IPS-NIHi7 (cell line): Measurements from ENCODE around the gene LRBA.

Experiments
- DNase-seq: peaks from one replicate; pipeline ENCODE4 v3.0.0; 2012; ENCODE audit warnings: mixed read lengths; ENCODE audit errors: extremely low spot score

Gene LRBA

DNA sequence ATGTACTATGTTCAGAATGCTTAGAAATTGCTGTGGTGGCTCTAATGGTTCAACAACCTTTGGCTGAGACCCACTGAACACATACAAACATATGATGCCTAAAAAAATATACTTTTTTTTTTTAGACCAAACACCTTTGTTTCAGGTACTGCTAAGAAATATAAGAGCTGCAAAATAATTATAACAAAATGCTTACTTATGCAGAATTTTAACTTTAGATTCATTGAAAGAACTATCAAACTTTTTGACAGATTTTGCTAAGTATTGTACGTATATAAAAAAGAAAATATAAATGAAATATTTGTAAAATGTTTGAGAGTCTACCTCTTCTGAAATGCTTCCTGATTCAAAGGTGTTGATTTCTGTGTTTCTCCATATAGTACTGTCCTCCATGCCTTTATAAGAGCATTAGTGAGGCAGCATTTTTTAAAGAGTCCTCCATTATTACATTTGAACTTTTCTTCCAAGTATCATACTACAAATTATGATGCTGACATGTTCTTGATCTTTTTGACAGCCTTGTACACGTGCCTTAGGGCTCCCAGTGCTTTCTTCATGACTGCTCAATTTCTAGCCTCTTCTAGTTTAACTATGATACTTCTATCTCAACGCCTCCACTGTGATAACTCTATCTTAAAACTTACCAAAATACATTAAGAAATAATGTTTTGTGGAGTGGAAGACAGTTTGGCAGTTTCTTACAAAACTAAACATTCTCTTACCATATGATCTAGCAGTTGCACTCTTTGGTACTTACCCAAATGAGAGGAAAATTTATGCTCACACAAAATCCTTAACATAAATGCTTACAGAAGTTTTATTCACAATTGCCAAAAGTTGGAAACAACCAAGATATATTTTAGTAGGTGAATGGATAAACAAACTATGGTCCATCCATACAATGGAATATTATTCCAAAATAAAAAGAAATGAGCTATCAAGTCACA, 645.4 kb downstream of the LRBA start:
- DNase-seq: no peak

DNA sequence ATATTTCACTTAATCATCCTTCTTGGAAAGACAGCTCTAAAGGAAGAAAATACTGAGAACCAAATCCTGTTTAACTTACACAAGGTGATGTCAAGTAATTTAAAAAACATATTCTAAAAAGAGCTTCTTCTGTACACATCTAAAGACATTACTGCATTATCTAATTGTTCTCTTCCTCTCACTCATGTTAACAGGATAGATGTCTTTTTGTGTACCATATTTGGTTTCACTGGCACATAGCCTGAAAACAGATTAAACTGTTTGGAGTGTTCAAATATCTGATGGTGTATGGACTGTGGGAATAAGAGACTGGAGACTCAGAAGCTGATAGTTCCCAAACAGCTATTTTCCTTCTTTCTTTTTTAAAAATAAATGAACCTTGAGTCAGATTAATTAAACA, 646.4 kb downstream of the LRBA start:
- no peak for DNase-seq

DNA sequence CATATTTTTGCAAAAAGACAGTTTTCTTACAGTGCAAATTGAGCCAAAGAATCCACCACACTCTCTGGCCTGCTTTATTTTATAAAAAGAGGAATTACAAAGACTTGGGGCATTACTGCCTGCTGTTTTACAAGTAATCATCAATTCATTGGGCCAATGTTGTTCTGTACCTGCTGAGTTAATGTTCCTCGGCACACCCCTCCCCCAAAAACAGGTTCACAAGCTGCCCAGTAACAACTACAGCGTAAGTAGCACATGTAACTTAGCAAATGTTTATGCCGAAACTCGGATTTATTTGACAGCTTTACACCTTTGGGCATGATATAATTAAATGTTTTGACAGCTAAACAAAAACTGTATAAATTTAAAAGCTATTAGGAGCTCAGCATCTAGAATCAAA, 647.8 kb downstream of the LRBA start:
- DNase-seq: peak; percentile 20

DNA sequence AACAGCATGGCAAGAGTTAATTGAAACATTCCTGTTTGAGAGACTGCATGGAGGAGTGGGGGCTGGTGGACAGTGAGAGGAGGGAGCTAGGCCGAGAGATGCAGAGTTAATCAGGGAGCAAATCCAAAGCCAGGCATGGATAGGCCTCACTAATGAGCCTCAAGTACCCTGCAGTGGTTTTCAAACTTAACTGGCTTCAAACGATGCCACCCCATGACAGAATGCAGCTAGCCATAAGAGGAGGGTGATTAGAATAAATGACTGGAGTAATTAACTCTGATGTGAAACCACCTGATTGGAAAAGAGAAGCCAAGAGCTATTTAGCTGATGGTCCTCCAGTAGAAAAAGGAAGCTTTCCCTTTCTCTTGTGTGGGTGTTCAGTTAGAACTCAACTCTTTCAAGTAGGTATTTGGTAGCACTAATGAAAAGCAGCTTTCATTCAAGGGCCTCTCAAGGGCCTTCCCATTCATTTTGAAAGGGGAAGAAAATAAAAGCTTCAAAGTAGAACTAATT, 648.5 kb downstream of the LRBA start:
- DNase-seq: peak; percentile 51

DNA sequence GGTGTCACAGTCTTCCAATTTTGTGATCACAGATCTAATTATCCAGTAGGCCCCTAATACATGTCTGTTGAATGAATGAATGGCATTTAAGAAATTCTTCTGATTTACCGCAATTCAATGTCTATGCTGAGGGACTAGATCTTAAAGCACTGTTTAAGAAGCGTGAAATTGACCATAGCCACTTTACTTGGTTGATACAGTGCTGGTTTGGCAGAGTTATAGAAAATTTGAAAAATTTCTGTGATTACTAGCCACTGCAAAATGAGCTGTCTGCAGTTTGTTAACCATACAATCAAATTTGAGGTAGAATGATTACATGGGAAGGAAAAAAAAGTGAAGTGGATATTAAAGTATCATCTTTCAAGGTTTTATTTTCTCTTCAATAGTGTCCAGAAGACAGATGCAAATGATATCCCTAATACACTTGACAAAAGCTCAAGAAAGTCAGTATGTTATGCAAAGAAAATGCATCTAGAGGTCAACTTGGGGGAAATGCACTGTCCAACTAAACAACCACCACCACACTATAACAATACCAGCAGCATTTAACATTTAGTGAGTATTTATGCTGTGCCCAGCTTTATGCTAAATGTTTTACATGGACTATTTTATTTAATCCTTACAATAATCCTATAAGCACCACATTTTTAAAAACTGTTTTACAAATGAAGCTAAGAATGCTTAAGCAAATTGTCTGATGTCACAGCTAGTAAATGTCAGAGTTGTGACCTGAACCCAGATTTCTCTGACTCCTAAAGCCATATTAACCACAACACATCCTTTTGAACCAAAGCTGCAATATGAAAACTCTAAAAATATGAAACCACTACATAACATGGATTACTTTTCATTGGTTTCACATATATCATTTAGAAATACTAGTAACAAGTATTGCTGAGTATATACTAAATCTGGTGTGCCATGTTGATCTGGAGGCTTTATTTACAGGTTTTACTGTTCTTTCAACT, 651.1 kb downstream of the LRBA start:
- DNase-seq: no peak

DNA sequence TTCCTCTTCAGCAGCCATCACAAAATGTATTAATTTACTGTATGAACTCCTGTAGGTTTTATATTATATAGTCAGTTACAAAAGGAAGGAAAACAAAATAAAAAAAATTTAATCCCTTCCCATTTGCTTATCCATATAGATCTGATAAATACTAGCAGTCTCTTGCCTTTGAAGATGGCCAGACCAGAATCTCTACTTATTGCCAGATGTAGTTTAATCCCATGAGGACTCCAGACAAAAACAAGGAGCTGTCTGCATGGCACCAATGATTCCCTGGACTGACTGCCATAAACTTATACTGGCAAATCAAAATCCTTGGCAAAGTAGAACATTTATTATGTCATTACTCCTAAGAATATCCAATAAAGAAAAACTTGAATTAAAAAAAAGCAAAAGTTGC, 656.4 kb downstream of the LRBA start:
- no peak for DNase-seq

DNA sequence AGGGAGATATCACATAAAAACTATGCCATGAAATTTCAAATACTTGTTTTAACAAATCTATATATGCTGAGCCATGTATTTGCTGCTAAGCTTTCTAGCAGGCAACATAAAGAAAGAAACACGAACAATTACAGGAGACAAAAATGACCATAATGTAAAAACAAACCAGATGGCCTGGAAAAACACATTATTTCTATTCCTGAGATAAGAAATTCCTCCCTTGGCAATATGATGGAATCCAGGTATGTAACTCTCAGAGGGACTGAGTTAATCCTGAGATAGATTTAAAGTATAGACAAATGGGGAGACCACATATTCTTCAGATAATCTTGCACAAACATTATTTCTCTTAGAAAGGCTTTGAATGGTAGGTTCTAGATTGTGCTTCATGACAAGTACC, 657.3 kb downstream of the LRBA start:
- no peak for DNase-seq

DNA sequence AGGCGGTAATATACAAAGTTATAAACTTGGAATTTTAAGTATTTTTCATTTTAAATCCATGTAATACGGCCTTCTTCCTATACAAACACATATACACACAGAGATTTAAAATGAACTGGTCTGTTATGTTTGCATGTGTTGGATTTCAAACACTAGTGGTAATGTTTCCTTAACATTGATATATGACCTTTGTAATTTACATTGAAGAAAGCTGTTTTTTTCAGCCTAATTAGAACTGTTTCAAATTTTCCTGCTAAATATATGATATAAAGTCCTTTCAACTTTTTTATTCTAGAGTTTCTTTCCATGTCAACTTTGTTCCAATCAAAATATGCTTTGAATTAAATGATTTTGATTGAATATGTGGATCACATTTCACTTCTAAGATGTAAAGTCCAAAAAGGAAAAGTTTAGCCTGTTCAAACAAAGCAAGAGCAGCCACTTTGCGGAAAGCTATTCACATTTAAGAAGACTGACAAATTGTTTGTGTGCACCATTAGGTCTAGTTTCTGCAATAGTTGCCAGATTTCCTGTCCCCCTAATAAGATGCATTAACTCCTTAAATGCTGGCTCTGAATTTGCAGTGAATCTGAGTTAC, 659.1 kb downstream of the LRBA start:
- DNase-seq: no peak

DNA sequence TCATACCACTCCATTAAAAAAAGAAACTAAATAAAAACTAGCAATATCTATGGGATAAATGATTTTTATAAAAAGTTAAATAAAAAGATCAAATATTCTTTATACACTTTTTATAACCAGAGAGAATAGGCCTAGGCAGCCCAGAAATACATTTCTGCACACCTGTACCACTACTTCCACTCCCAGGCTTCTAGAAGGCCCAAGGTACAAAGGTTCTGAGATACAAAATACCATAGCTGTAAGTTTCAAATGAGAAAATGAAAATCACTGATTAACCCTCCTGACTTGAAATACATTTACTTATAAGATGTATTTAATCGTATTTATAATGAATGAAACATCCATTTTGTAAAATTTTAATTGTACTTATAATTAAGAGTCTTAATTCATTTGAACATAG, 659.7 kb downstream of the LRBA start:
- DNase-seq: no peak

DNA sequence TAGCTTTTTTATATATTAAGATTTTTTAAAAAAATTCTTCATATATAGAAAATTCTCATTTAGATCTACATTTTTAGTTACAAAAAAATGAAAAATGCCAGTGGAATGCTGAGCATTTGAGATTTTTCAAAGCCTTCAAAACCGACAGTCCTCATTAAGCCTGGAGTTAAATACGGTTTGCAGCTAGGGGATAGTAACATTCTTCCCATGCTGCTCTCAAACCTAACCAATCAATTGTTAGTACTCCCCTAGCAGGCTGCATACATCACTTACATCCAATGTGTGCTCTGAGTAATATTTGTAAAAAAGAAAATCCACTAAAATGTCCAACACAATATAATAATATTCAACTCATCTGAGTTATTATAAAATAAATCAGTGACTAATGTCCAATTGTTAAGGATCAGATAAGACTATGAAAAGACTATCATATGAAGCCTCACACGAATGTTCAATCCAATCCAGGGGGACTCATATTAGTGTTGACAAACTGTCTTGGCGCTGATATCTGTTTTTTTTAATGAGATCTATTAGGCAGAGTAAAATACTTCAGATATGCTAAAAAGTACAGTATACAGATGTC, 660.8 kb downstream of the LRBA start:
- no peak for DNase-seq

DNA sequence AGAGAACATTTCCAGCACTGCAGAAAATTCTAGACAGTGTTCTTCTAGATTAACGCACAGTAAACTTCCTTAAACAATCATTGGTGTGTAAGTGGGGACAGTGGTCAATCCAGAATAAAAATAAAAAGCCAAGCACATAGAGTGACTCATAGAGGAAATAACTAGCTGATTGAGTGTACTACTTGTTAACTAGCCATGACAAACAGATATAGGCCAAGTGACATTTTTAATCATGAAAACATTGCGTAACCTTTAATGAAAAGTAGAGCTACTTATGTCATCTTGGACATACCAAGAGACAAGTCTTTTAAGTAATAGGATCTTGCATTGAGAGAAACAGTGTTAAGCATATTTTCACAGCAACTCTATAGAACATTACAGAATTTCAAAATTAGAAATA, 667.0 kb downstream of the LRBA start:
- DNase-seq: no peak

DNA sequence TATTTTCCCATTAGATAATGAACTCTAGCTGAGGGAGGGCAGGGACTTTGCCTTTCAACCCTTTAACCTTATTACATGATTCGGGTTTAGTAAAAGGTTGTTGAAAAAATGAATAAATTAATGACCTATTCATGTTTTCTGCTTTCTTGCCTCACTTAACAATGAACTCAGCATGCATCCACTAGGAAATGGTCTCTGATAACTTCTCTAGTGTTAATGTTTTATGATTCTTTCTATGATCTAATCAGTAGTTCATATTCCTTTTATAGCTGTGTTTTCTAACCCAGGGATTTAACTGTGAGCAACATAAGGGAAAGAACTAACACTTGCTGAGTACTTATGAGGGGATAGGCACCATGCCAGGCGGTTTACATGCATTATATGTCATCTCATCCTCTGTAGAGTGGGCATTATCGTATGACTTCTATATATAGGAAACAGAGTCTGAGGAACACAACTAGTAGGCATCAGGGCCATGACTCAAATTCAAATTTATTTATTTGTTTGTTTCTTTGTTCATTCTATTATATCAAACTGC, 669.8 kb downstream of the LRBA start:
- DNase-seq: no peak

DNA sequence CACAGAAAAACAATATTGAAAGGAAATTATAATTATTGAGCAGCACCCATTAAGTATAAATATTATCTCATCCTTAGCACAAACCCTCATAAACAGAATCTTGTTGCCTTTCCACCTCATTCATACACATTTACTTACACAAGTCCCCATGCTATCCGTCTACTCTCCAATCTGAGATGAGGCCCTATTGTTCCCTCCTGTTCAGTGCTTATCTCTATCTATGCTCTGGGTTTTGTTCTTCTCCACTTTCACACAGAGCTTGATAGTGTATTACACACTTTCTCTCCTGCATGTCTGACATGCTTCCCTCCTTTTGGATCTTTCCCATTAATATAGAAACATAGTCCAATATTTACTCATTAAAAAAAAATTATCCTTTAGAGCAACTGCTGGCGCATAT, 671.3 kb downstream of the LRBA start:
- no peak for DNase-seq

DNA sequence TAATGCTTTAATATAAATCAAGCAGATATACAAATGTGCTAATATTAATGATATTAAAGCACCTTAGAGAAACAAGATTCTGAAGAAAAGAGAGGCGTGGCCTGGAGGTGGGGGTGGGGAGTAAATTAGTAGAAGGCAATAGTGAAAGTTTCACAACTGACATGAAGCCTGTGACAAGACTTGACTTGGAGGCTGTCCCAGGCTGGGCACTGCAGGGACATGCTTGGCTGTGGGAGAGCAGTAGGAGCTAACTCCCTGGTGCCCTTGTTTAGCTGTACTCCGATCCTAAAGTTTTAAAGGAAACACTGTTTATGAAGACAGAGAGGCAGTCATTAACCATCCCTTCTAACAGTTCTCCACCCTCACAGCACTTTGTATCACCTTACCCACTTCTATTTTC, 672.1 kb downstream of the LRBA start:
- no peak for DNase-seq

DNA sequence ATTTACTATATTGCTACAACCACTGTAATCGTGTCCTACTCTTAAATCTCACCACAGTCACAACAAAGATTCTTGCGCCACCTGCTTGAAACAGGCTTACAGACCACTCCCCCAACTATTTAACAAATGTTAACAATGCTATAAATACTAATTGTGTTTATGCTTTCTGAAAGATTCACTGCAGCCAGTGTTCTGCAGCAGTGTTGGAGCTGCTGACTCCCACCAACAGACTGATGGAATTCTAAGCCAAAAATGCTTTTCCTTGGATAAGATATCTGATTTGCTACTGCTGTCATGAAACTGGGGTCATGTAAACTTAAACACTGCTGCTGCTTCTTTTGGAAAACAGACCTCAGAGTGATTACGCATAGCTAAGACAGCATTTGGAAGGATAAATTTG, 677.4 kb downstream of the LRBA start:
- no peak for DNase-seq

DNA sequence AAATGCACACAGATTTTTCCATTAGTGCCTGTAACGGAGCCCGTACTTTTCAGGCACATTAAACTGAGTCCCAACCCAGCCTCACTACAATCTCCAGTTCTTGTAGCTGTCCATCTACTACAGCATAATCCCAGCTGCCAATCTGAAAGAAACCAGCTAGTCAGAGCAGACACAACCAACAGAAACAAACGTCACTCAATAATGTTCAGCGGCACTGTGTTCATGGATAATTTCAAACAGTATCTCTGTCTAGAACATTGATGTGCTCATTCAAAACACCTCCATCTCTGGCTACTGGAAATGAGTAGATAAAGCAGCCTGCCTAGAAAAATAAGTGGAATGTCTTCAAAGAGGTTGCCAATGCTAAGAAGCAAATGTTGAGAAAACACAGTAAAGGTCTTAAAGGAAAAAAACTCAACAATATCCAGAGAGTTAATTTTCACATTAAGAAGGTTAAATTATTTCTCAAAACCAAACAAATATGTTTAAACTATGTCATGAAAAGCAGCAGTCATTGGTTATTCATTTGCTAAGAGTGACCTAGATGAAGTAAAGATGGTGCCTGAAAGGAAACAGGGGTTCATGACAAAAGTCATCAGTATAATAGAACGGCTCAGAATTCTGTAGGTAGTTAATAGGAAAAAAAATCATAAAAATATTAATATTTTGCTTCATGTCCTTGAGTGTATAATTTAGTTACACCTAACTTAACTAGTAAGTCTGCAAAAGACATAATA, 678.2 kb downstream of the LRBA start:
- DNase-seq: no peak

DNA sequence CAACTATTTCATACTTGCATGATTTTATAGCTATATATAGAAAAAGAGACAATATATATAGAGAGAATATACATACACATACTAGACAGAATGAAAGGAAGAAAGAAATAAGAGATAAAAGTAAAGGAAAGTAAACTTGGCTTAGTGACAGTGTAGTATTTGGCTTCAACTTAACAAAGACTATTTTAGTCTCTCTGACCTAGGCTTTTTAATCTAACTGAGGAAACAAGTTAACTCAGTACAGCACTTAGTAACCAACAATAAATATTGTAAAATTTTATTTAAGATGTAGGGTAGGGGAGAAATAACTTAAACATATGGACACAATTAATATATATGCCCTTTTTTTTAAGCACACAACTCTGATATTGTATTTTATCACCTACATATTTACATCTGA, 682.1 kb downstream of the LRBA start:
- no peak for DNase-seq

DNA sequence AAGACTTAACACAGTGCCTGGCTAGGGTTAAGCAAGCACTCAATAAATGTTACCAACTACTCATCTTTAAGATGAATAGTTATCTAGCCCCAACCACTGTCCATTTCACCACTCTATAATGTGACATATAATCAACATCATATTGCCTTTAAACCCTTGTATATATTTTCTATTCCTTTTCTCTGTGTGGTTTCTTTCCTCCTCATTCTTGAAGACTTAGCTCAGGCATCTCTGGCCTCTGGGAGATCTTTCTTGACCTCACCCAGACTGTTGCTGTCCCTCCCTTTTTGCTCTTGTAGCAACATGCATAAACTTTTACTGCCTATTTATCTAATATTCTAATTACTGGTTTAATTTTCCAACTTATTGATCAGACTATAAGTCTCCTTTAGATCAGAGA, 683.0 kb downstream of the LRBA start:
- no peak for DNase-seq

DNA sequence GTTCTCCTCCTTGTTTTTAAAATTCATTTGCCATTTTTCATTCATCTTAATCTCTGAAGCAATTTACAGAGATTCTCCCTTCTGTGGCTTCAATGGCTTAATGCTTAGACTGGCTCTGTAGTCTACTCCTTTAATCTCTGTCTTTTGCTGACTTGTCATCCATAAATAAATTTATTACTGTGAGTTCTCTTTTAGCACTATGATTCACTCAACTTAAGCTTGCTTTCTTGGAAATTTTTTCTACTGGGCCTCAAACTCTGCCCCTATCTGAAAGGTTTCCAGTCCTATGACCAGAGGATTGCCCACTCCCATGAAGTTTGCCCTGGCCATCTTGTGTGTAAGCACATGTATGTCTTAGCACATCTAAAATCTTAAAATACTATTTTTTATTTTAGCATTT, 685.7 kb downstream of the LRBA start:
- DNase-seq: no peak

DNA sequence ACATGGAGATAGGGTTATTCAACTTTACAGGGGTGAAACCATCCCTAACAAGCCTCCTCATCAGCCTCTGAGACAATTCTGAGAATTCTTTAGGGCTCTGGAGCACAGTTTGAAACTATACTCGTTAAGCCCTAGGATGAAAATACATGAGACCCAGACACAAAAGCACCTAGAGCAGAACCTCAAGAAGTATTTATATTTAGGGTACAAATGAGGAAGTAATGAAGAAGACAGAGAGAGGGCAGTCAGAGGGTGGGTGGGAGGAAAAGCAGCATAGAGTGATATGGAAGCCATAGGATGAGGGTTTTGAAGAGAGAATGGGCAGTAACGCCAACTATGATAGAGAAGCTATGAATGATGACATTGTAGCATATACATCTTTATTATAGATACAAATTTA, 686.6 kb downstream of the LRBA start:
- DNase-seq: no peak
